Muscle of leg (tissue), 11 donors: ENCODE measurements around the gene MYCT1. TPM values are rescaled to one million over a fixed set of nuclear protein-coding genes. Genes with fewer than 3 reads are reported as not detected.
"Not testable (repeated sequence)": the region's sequence is repeated elsewhere in the genome, so short reads cannot be mapped to it uniquely, and the experiment has no call there.

Source experiments
- DNase-seq: peaks from one replicate; pipeline ENCODE4 v3.0.0; 2013
- H3K27ac ChIP-seq: one replicate; pipeline ENCODE4 v1.5.1; 2013; ENCODE audit warnings: mild to moderate bottlenecking, low read length, control low read depth
- H3K27me3 ChIP-seq: one replicate; pipeline ENCODE4 v1.6.1; 2013; ENCODE audit warnings: low read length; ENCODE audit not compliant: control insufficient read depth, insufficient read depth
- H3K36me3 ChIP-seq: one replicate; pipeline ENCODE4 v1.6.1; 2013; ENCODE audit warnings: low read length; ENCODE audit not compliant: control insufficient read depth, insufficient read depth
- H3K4me1 ChIP-seq: one replicate; pipeline ENCODE4 v1.6.1; 2013; ENCODE audit warnings: low read length; ENCODE audit not compliant: control insufficient read depth, insufficient read depth
- H3K4me3 ChIP-seq: one replicate; pipeline ENCODE4 v1.5.1; 2013; ENCODE audit warnings: low read length, control low read depth
- H3K9me3 ChIP-seq: replicated peaks from 2 replicates; pipeline ENCODE4 v1.6.1; 2013; ENCODE audit warnings: low read depth, low read length; ENCODE audit not compliant: control insufficient read depth
- WGBS: methylation state at CpG from one replicate; pipeline ENCODE4 v1.1.5; 2013; ENCODE audit warnings: missing lambda C conversion rate; ENCODE audit not compliant: insufficient coverage; 5-methylcytosine and 5-hydroxymethylcytosine counted together
- polyA plus RNA-seq, 8 donors: library from polyadenylated mRNA; unstranded; fragments of 120-200 nt; gene quantifications; one replicate each; pipeline versions ENCODE4 v1.2.1 to v1.2.3, GENCODE V29; 2013; ENCODE audit warnings: inconsistent platforms in 1 of 8, low replicate concordance in 1 of 8; ENCODE audit not compliant: insufficient read length in 8 of 8, insufficient read depth in 1 of 8
- total RNA-seq: library from RNA; stranded (reverse); fragments of 120-200 nt; gene quantifications from one replicate; pipeline ENCODE4 v1.2.4, GENCODE V29; 2013

Gene MYCT1
- total and polyA plus RNA-seq, 9 donors: 17.5 to 21.4 (median 19.1) TPM

- Histone ChIP-seq H3K4me3 (no peak overlapping the region), H3K27ac (no peak overlapping the region), H3K27me3 (no peaks in the 10 kb centered on the region), H3K4me1 (no peaks in the 10 kb centered on the region), H3K9me3 (no peaks in the 10 kb centered on the region), H3K36me3 (no peaks in the 10 kb centered on the region)
- 53% methylated on average over 7 of the region's 8 CpGs for WGBS
- no peak for DNase-seq
Observed at GRCh38 chr6:152682141-152682540, 15.6 kb upstream of the MYCT1 start.

GRCh38 chr6:152682935-152683334 is 14.8 kb upstream of the MYCT1 start:
- not testable (repeated sequence) for H3K27me3 ChIP-seq, H3K9me3 ChIP-seq, H3K36me3 ChIP-seq, H3K27ac ChIP-seq, DNase-seq, H3K4me1 ChIP-seq, H3K4me3 ChIP-seq
- 57% methylated on average over 3 of the region's 8 CpGs for WGBS

- no peaks in the 10 kb centered on the region for H3K9me3 ChIP-seq
- 76% methylated on average over 12 of the region's 12 CpGs for WGBS
- H3K4me1 ChIP-seq: no peaks in the 10 kb centered on the region
- no peak overlapping the region for H3K27ac ChIP-seq
- H3K36me3 ChIP-seq: no peaks in the 10 kb centered on the region
- H3K4me3 ChIP-seq: no peak overlapping the region
- no peaks in the 10 kb centered on the region for H3K27me3 ChIP-seq
- DNase-seq: no peak
Observed at GRCh38 chr6:152685819-152686218, 11.9 kb upstream of the MYCT1 start.

GRCh38 chr6:152695372-152696045 is 2.2 kb upstream of the MYCT1 start:
- Histone ChIP-seq H3K36me3 (no peaks in the 10 kb centered on the region), H3K4me3 (no peak overlapping the region), H3K9me3 (no peaks in the 10 kb centered on the region), H3K4me1 (no peaks in the 10 kb centered on the region), H3K27me3 (no peaks in the 10 kb centered on the region), H3K27ac (peak overlapping the region; percentile 17)
- peak; percentile 16 for DNase-seq
- no CpG with 5 or more reads among the region's 3 CpGs for WGBS

GRCh38 chr6:152696522-152696921 is 1.2 kb upstream of the MYCT1 start:
- DNase-seq: no peak
- 79% methylated on average over 2 of the region's 2 CpGs for whole genome bisulfite sequencing
- H3K36me3 ChIP-seq: no peaks in the 10 kb centered on the region
- H3K4me1 ChIP-seq: no peaks in the 10 kb centered on the region
- H3K9me3 ChIP-seq: no peaks in the 10 kb centered on the region
- H3K27me3 ChIP-seq: no peaks in the 10 kb centered on the region
- H3K27ac ChIP-seq: no peak overlapping the region
- H3K4me3 ChIP-seq: no peak overlapping the region

- no peaks in the 10 kb centered on the region for H3K4me1 ChIP-seq
- no peak for DNase-seq
- peak overlapping the region; percentile 44 for H3K27ac ChIP-seq
- H3K9me3 ChIP-seq: no peaks in the 10 kb centered on the region
- H3K4me3 ChIP-seq: peak overlapping the region; percentile 20
- no peaks in the 10 kb centered on the region for H3K36me3 ChIP-seq
- H3K27me3 ChIP-seq: no peaks in the 10 kb centered on the region
- WGBS: no CpG with 5 or more reads among the region's 1 CpG
Observed at GRCh38 chr6:152698692-152699091, 995 bp downstream of the MYCT1 start.

GRCh38 chr6:152700427-152700826 is 2.7 kb downstream of the MYCT1 start:
- H3K27ac ChIP-seq: no peak overlapping the region
- peak overlapping the region; percentile 12 for H3K4me3 ChIP-seq
- WGBS: 40% methylated on average over 2 of the region's 5 CpGs

GRCh38 chr6:152701081-152701862 is 3.6 kb downstream of the MYCT1 start:
- no peak for DNase-seq
- Histone ChIP-seq H3K4me3 (no peak overlapping the region), H3K36me3 (no peaks in the 10 kb centered on the region), H3K9me3 (no peaks in the 10 kb centered on the region), H3K27me3 (no peaks in the 10 kb centered on the region), H3K27ac (no peak overlapping the region), H3K4me1 (no peaks in the 10 kb centered on the region)
- 0% methylated on average over 1 of the region's 7 CpGs for WGBS

More at GRCh38 chr6:152700427-152700826, 2.7 kb downstream of the MYCT1 start:
- DNase-seq: no peak
- Histone ChIP-seq H3K36me3 (no peaks in the 10 kb centered on the region), H3K27me3 (no peaks in the 10 kb centered on the region), H3K9me3 (no peaks in the 10 kb centered on the region), H3K4me1 (no peaks in the 10 kb centered on the region)

- DNase-seq: no peak
- H3K27me3 ChIP-seq: no peaks in the 10 kb centered on the region
- H3K27ac ChIP-seq: no peak overlapping the region
- H3K36me3 ChIP-seq: no peaks in the 10 kb centered on the region
- no peaks in the 10 kb centered on the region for H3K9me3 ChIP-seq
- WGBS: 41% methylated on average over 2 of the region's 4 CpGs
- H3K4me3 ChIP-seq: no peak overlapping the region
- no peaks in the 10 kb centered on the region for H3K4me1 ChIP-seq
Observed at GRCh38 chr6:152701863-152702401, 4.2 kb downstream of the MYCT1 start.

- not testable (repeated sequence) for H3K4me3 ChIP-seq, H3K27me3 ChIP-seq, H3K36me3 ChIP-seq, H3K9me3 ChIP-seq, DNase-seq, H3K4me1 ChIP-seq, H3K27ac ChIP-seq
Observed at GRCh38 chr6:152703750-152704149, 6.1 kb downstream of the MYCT1 start.
